Esophagus muscularis mucosa (tissue), 4 donors: ENCODE results near the gene SHC2.

Experiments
- EP300 ChIP-seq: sonication (generic); formaldehyde crosslinking; IDR thresholded peaks from one replicate; pipeline ENCODE4 v1.6.1; 2017; ENCODE audit warnings: antibody characterized with exemption
- POLR2A ChIP-seq: fragments of 450-650 bp; IDR thresholded peaks from one replicate; pipeline ENCODE4 v1.6.1; 2017; ENCODE audit warnings: antibody characterized with exemption, moderate library complexity, mild to moderate bottlenecking, low read depth
- POLR2AphosphoS5 ChIP-seq, 2 donors: sonication (generic); formaldehyde crosslinking; IDR thresholded peaks; one replicate each; pipeline ENCODE4 v1.6.1; 2017; ENCODE audit warnings: antibody characterized with exemption in 2 of 2
- TF ChIP-seq, protein P1 (sequence below), 3 experiments: fragments of 200-600 bp in 2 of 3; fragments of 450-650 bp in 1 of 3; sonication (generic) in 2 of 3; IDR thresholded peaks; one replicate each; pipeline ENCODE4 v1.5.1; 2017 to 2019; ENCODE audit warnings: antibody characterized with exemption in 3 of 3, mild to moderate bottlenecking in 2 of 3, moderate library complexity in 1 of 3

DNA sequence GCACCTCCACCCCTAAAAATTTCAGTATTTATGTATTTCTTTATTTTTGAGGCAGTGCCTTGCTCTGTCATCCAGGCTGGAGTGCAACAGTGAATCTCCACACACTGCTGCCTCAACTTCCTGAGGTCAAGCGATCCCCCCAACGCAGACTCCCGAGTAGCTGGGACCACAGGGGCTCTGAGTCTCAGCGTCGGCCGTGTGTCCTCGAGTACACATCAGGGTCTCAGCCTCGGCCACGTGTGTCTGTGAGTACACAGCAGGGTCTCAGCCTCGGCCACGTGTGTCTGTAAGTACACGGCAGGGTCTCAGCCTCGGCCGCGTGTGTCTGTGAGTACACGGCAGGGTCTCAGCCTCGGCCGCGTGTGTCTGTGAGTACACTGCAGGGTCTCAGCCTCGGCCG, 73.1 kb downstream of the SHC2 start:
- TF ChIP-seq POLR2AphosphoS5 (IDR thresholded peaks at IDR 0.05) (no peak), POLR2A (no peak), EP300 (no peak)
- TF ChIP-seq, protein P1, sequence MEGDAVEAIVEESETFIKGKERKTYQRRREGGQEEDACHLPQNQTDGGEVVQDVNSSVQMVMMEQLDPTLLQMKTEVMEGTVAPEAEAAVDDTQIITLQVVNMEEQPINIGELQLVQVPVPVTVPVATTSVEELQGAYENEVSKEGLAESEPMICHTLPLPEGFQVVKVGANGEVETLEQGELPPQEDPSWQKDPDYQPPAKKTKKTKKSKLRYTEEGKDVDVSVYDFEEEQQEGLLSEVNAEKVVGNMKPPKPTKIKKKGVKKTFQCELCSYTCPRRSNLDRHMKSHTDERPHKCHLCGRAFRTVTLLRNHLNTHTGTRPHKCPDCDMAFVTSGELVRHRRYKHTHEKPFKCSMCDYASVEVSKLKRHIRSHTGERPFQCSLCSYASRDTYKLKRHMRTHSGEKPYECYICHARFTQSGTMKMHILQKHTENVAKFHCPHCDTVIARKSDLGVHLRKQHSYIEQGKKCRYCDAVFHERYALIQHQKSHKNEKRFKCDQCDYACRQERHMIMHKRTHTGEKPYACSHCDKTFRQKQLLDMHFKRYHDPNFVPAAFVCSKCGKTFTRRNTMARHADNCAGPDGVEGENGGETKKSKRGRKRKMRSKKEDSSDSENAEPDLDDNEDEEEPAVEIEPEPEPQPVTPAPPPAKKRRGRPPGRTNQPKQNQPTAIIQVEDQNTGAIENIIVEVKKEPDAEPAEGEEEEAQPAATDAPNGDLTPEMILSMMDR (IDR thresholded peaks at IDR 0.05) = no peak
